Measurements from ENCODE around the gene EMP2.

The EMP2 gene

DNA sequence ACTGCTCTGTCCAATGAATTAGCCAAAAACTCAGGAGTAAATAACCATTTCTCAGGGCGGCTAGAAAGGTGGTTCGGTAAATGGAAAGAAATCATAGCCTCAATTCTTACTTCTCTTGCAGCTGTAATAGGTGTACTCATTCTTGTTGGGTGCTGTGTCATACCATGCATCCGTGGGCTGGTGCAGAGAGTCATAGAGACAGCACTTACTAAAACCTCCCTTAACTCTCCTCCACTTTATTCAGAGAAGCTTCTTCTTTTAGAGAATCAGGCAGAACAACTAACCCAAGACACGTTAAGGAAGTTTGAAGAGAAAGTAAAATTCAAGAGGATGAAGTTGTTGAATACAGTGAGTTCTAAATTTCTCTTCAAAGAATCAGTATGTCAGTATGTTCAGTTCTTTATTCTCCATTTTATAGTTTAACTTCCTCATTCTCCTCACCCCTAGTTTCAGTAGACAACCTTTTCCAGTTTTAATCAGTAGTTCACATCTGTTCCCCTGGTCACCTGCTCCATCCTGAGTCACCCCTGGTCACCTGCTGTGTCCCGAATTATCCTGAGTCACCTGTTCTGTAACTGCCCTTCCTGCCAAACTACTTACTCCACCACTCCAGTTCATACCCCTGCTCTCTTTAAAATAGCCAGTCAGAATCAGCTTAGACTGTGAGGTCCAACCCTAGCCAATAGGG is 85.9 kb downstream of the EMP2 start:
- DNase-seq (ENCODE audit: extremely low read depth in 1 of 2, low read depth in 1 of 2): no peak

DNA sequence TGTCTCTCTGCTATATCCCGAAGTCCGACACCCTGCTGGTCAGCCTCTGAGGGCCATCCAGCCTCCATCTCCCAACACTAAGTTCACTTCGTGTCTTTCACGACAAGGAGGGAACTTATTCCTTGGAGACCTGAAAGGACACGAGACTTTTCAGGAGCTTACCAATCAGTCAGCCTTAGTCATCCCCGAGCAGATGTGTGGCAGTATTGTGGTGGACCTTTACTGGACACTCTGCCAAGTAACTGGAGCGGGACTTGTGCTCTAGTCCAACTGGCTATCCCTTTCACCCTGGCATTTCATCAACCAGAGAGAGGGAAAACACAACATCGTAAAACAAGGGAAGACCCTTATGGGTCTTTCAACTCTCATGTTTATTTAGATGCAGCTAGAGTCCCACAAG is 87.1 kb downstream of the EMP2 start:
- no peak for DNase-seq (ENCODE audit: extremely low read depth in 1 of 2, low read depth in 1 of 2)

DNA sequence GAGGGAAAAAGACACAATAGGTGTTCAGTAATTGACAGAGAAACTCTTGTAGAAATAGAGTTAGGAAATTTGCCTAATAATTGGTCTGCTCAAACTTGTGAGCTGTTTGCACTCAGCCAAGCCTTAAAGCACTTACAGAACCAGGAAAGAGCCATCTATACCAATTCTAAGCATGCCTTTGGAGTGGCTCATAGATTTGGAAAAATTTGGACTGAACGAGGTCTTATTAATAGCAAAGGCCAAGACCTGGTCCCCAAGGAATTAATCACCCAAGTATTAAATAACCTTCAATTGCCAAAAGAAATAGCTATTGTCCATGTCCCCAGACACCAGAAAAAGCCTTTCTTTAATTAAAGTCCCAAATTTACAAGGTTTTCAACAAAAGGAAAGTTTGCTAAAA is 90.3 kb downstream of the EMP2 start:
- no peak for DNase-seq (ENCODE audit: extremely low read depth in 1 of 2, low read depth in 1 of 2)

DNA sequence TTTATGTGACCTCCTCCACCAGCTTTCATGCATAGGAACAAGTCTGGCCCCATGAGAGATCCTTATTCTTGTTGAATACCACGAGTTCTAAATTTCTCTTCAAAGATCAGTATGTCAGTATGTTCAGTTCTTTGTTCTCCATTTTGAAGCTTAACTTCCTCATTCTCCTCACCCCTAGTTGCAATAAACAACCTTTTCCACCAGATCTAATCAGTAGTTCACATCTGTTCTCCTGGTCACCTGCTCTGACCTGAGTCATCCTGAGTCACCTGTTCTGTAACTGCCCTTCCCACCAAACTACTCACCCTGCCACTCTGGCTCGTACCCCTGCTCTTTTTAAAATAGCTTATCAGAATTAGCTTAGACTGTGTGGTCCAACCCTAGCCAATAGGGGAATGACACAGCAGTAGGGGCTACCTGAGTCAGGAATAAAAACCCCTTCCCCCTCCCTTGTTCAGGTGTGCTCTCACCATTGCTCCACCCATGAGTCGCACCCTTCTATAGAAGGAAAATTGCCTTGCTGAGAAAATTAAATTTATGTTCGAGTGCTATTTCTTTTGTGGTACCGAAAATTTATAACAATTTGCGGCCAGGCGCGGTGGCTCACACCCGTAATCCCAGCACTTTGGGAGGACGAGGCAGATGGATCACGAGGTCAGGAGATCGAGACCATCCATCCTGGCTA is 94.6 kb downstream of the EMP2 start:
- no peak for DNase-seq (ENCODE audit: extremely low read depth in 1 of 2, low read depth in 1 of 2)

DNA sequence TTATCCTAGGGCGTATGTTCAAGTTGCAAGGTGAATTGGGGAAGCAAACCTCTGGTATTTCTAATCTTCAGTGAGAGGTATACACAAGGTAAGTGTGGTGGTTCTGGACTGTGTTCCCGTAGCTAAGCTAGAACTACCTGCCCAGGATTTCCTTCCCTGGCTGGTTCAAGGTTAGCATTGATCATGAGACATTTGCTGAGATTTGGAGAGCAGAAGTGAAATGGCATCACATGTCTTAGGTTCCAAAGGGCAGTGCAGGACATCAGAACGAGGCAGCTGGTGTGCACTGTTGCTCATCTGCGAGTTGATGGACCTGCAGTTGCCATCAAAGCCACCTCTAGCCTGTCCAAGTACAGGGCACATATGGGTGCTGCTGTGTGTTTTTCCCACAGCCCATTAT is 95.2 kb downstream of the EMP2 start:
- DNase-seq (ENCODE audit: extremely low read depth in 1 of 2, low read depth in 1 of 2): no peak

DNA sequence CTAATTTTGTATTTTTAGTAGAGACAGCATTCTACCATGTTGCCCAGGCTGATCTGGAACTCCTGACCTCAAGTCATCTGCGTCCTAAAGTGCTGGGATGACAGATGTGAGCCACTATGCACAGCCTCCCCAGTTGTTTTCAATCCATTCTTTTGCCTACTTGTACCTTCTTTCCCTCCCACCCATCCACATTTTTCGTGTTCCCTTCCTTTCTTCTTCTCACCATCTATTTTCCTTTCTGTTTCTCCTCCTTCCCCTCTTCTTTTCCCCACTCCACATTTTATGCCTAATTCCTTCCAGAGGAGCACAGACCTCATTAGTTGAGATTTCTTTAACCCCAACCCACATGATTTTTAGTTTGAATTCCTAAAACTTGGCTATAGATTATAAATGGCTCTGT is 100.2 kb downstream of the EMP2 start:
- DNase-seq (ENCODE audit: extremely low read depth in 1 of 2, low read depth in 1 of 2): no peak
